ENCODE measurements around the gene SRMS. TPM values are rescaled to one million over a fixed set of nuclear protein-coding genes. Genes with fewer than 3 reads are reported as not detected.

The SRMS gene
- total RNA-seq = not detected

DNA sequence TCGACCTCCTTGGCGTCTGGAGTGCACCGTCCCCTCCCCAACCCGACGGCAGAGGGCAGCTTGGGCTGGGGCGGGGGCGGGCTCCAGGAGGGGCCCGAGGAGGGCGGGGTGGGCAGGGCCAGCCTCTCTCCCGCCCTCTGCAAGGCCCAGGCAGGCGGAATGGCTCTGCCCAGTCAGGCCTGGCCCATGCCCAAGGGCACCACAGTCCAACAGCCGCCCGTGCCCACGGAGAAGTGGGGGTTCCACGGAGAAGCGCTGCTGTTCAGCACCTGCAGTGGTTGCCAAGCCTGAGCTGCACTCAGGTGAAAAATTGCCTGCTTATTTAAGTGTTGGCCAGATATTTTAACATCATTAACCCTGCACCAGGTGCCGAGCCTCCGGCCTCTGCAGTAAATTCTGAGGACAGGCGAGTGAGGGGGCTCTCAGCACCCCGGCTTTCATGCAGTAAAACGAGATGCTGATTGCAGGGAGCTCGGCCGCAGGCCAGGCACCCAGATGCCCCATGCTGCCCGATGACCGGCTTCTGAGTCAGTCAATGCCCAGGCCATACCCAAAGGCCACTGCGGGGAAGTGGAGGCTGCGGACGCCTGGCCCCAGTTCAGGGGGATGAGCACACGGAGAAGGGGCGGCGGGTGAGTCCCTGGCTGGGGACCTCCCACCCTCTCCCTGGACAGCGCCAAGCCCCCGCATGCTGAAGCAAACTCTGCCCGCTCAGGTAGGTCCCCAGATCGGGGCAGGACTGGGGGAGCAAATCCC lies at the start of gene SRMS:
SRMS (minus strand) TSS at position 25 of the 756 bp plus-strand sequence. CDS start 286 bp downstream, outside the sequence.
- H3K4me3 Mint-ChIP-seq = no peak within 1 kb of the TSS
- peaks cover 21% of the 10 kb centered on the region for H3K27me3 Mint-ChIP-seq
- no peak within 1 kb of the TSS for H3K27ac Mint-ChIP-seq
- POLR2A ChIA-PET = no interaction called here
- ATAC-seq (ENCODE audit: low read depth) (no peak), DNase-seq (no peak)
- H3K36me3 Mint-ChIP-seq = no peaks in the 10 kb centered on the region
- H3K4me1 Mint-ChIP-seq = peaks cover 5% of the 10 kb centered on the region
- H3K9me3 Mint-ChIP-seq = no peaks in the 10 kb centered on the region

- ATAC-seq (ENCODE audit: low read depth) = no peak
- Mint-ChIP-seq H3K27ac (no peak overlapping the region), H3K4me3 (no peak overlapping the region), H3K9me3 (no peaks in the 10 kb centered on the region), H3K4me1 (no peaks in the 10 kb centered on the region), H3K36me3 (peaks cover 21% of the 10 kb centered on the region), H3K27me3 (no peaks in the 10 kb centered on the region)
- POLR2A ChIA-PET = no interaction called here
- no peak for DNase-seq
Observed at GRCh38 chr20:63596423-63596822, 48.9 kb upstream of the SRMS start.

DNA sequence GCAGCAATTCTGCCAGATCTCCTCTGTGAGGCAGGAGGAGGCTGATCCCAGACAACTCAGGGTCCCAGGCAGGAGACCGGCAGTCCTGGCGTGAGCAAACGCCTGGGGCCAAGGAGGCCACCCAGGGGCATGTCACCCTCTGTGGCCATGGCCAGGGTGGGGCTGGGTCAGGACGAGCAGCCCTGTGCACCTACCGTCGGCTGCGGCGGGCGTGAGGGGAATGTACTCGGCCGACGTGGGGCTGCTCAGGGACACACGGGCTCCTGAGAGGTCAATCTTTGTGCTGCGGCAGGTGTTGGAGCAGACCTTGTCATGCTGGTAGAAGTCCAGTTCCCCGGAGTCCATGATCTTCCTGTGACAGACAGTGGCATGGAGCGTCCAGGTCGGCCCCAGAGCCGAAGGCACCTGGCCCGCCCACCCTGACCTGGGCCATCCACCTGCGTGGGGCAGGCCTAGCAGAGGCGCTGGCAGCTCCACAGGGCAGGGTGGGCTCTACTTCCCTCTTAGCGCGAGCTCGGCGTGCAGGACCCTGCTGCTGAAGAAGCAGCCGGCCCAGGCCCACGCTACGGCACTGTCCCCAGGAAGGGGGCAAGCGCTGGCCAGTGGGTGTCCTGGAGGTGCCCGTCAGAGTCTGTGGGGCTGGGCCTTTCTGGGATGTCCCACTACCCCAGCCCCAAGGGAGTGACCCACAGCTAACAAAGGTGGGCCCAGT lies 48.0 kb upstream of the SRMS start:
- peaks cover 1% of the 10 kb centered on the region for H3K4me1 Mint-ChIP-seq
- POLR2A ChIA-PET = no interaction called here

GRCh38 chr20:63594043-63594561 lies 46.6 kb upstream of the SRMS start:
- H3K9me3 Mint-ChIP-seq = no peaks in the 10 kb centered on the region
- H3K4me1 Mint-ChIP-seq = peaks cover 1% of the 10 kb centered on the region
- no peak for ATAC-seq (ENCODE audit: low read depth)
- H3K27me3 Mint-ChIP-seq = no peaks in the 10 kb centered on the region
- H3K4me3 Mint-ChIP-seq = no peak overlapping the region
- POLR2A ChIA-PET = no interaction called here
- peaks cover 19% of the 10 kb centered on the region for H3K36me3 Mint-ChIP-seq
- DNase-seq = no peak
- H3K27ac Mint-ChIP-seq = no peak overlapping the region

More for the DNA sequence above, 48.0 kb upstream of the SRMS start:
- Mint-ChIP-seq H3K27ac (no peak overlapping the region), H3K9me3 (no peaks in the 10 kb centered on the region), H3K27me3 (no peaks in the 10 kb centered on the region), H3K36me3 (peaks cover 23% of the 10 kb centered on the region), H3K4me3 (no peak overlapping the region)
- no peak for DNase-seq
- no peak for ATAC-seq (ENCODE audit: low read depth)

- H3K4me1 Mint-ChIP-seq = peaks cover 6% of the 10 kb centered on the region
- no peak for DNase-seq
- ATAC-seq (ENCODE audit: low read depth) = no peak
- H3K9me3 Mint-ChIP-seq = no peaks in the 10 kb centered on the region
- no peak overlapping the region for H3K27ac Mint-ChIP-seq
- H3K27me3 Mint-ChIP-seq = no peaks in the 10 kb centered on the region
- H3K36me3 Mint-ChIP-seq = peaks cover 18% of the 10 kb centered on the region
- no peak overlapping the region for H3K4me3 Mint-ChIP-seq
- POLR2A ChIA-PET = no interaction called here
Observed at GRCh38 chr20:63592661-63593060, 45.1 kb upstream of the SRMS start.

DNA sequence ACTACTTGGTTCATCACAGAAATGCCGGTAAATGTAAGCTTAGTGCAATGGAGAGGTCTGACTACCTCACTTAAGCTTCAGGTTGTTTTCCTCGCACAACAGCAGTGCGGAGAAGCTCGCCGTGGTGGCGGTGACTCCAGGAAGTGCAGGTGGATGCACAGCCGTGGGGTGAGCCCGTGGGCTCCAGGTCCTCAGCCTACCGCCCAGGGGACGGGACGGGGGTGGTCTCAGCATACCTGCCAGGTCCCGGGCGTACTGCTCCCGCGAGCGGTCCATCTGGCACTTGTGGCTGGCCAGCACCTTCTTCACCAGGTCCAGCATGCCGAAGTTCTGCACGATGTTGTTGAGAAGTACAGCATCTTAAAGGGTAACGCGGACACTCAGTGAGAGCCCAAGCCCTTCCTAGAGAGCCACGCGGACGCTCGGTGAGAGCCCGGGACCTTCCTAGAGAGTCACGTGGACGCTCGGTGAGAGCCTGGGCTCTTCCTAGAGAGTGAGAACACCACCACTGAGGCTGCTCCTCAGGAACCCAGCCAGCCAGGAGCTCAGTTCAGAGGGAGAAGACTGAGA lies 44.3 kb upstream of the SRMS start:
- Mint-ChIP-seq H3K4me1 (peaks cover 6% of the 10 kb centered on the region), H3K9me3 (no peaks in the 10 kb centered on the region), H3K27ac (no peak overlapping the region), H3K27me3 (no peaks in the 10 kb centered on the region), H3K4me3 (no peak overlapping the region), H3K36me3 (peaks cover 18% of the 10 kb centered on the region)
- no peak for ATAC-seq (ENCODE audit: low read depth)
- POLR2A ChIA-PET = no interaction called here
- DNase-seq = no peak

- Mint-ChIP-seq H3K27ac (no peak overlapping the region), H3K4me3 (no peak overlapping the region), H3K4me1 (peaks cover 6% of the 10 kb centered on the region), H3K27me3 (no peaks in the 10 kb centered on the region), H3K36me3 (peaks cover 18% of the 10 kb centered on the region), H3K9me3 (no peaks in the 10 kb centered on the region)
- DNase-seq (no peak), ATAC-seq (ENCODE audit: low read depth) (no peak)
- POLR2A ChIA-PET = no interaction called here
Observed at GRCh38 chr20:63591147-63591533, 43.6 kb upstream of the SRMS start.

DNA sequence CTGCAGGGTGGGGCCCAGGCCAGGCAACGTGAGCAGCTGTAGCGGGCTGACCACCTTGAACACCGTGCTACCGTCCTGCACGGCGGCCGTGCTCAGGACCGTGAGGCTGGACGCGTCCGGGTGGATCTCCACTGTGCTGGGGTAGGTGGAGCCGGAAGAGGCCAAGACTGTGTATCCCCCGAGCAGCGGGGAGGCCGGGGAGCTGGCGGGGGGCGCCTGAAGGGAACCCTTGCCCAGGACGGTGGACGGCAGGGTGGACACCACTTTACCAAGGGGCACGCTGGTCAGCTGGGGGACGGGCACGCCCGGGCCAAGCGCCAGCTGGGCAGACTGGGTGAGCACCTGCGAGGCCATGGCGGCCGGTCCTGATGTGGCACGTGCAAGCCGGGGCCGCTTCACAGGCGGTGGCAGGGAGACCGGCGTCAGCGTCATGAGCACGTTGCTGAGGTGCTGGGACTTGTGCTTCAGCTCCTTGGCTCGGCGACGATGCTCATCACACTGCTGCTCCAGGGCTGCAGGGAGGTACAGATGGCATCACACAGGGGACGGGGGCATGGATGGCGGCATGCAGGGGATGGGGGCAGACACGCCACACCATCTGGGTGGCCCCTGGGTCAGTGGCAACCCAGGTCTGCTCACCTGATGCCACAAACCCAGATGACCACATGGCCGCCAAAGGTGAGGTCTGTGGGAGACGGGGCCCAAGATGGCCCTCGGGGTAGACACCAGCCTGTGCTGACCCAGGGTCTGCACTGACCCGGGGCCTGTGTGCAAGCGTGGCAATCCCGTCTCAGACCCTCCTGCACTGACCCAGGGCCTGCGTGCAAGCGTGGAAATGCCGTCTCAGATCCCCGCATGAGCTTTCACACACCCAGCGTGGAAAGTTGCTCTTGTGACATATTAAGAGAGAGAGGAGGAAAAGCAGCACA lies 42.9 kb upstream of the SRMS start:
- Mint-ChIP-seq H3K27me3 (no peaks in the 10 kb centered on the region), H3K4me3 (no peak overlapping the region), H3K36me3 (peaks cover 17% of the 10 kb centered on the region), H3K27ac (no peak overlapping the region), H3K4me1 (peaks cover 6% of the 10 kb centered on the region), H3K9me3 (no peaks in the 10 kb centered on the region)
- no peak for ATAC-seq (ENCODE audit: low read depth)
- no peak for DNase-seq
- POLR2A ChIA-PET = no interaction called here

- Mint-ChIP-seq H3K27me3 (no peaks in the 10 kb centered on the region), H3K4me3 (no peak overlapping the region), H3K36me3 (peaks cover 11% of the 10 kb centered on the region), H3K9me3 (no peaks in the 10 kb centered on the region), H3K27ac (no peak overlapping the region), H3K4me1 (peaks cover 6% of the 10 kb centered on the region)
- ATAC-seq (ENCODE audit: low read depth) (no peak), DNase-seq (no peak)
- POLR2A ChIA-PET = no interaction called here
Observed at GRCh38 chr20:63589261-63590217, 42.0 kb upstream of the SRMS start.

GRCh38 chr20:63588641-63589041 lies 41.1 kb upstream of the SRMS start:
- H3K27me3 Mint-ChIP-seq = no peaks in the 10 kb centered on the region
- no peaks in the 10 kb centered on the region for H3K9me3 Mint-ChIP-seq
- H3K4me3 Mint-ChIP-seq = no peak overlapping the region
- ATAC-seq (ENCODE audit: low read depth) (no peak), DNase-seq (no peak)
- peaks cover 11% of the 10 kb centered on the region for H3K36me3 Mint-ChIP-seq
- POLR2A ChIA-PET = interaction anchor here (1.0 kb wide), 1 partner anchor 68 kb away, joined by 3 read pairs; no protein-coding TSS in a partner anchor
- peaks cover 6% of the 10 kb centered on the region for H3K4me1 Mint-ChIP-seq
- H3K27ac Mint-ChIP-seq = no peak overlapping the region

DNA sequence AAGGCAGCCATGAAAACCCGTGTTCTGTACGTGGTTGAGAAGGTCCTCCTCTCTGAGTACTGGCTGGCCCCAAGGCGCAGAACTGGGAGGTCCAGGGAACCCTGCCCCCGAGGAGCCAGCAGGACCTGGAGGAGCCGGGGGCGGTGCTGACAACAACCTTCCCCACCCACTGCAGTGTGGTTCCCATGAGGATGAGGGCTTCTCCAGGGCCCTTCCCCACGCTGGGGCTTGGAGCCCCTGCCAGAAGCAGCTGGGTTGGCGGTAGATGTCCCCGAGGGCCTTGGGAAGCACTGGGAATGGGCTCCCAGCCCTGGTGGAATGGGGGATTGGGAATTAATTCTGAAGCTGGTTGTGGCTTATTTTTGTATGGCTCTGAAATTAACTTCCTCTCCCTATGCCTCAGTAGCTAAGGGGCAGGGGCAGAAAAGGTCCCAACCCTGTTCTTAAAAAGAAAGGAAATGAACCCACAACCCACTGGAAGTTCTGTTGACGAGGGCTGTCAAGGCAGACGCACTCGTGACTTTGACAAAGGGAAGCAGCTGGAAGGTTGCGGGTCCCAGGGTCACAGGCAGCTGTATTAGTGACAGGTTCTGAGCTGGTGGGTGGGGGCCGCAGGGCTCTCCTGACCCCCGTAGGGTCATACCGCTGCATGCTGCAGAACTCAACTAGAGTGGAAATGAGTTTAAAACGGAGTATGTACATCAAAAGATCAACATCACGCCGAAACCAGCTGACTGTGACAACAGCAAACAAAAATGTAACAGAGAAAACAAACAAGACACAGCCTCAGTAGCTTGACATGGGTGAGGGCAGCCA lies 40.4 kb upstream of the SRMS start:
- H3K9me3 Mint-ChIP-seq = no peaks in the 10 kb centered on the region
- H3K4me3 Mint-ChIP-seq = no peak overlapping the region
- ATAC-seq (ENCODE audit: low read depth) (no peak), DNase-seq (no peak)
- no peak overlapping the region for H3K27ac Mint-ChIP-seq
- H3K36me3 Mint-ChIP-seq = peaks cover 11% of the 10 kb centered on the region
- POLR2A ChIA-PET = interaction anchor here (1.0 to 1.2 kb wide), 2 partner anchors 14 to 67 kb away, joined by 3 to 5 read pairs; partner anchors contain the start of gene HELZ2
- H3K4me1 Mint-ChIP-seq = peaks cover 6% of the 10 kb centered on the region
- peaks cover 4% of the 10 kb centered on the region for H3K27me3 Mint-ChIP-seq

Data from activated naive CD8-positive, alpha-beta T cell treated with anti-CD3 and anti-CD28 coated beads, Interleukin-2, amount 10 ng/mL, durations not matched to agents 7 days and 5 days (primary cell).